PC-9 (cell line): ENCODE data around the gene SLC52A1.

Experiments used
- CTCF ChIP-seq: fragments of 200-600 bp; sonication (generic); conservative IDR thresholded peaks from 2 replicates; pipeline ENCODE4 v1.6.1; 2017; ENCODE audit warnings: mixed run types, antibody characterized with exemption, mild to moderate bottlenecking, moderate library complexity
- EZH2 ChIP-seq: fragments of 200-600 bp; sonication (generic); IDR thresholded peaks from 2 replicates; pipeline ENCODE4 v1.8.0; 2017; ENCODE audit warnings: antibody characterized with exemption, low read depth

- TF ChIP-seq CTCF (no peak), EZH2 (no peak)
Measured at GRCh38 chr17:5055543-5055942, 20.3 kb upstream of the SLC52A1 start.
